K562 (cell line): ENCODE results near the gene COL24A1. TPM values are rescaled to one million over a fixed set of nuclear protein-coding genes. Genes with fewer than 3 reads are reported as not detected.

Source experiments
- ATAC-seq: fragments of 200-7000 bp; cut with Tn5 transposase; 3 replicates; pipeline ENCODE4 v1.9.1; 2020; ENCODE audit warnings: moderate library complexity
- BruUV-seq: library from RNA; stranded (reverse); fragments of 400-500 nt; replicated peaks from 2 replicates; lab custom pipeline; 2021; lab: Mats Ljungman, UMichigan
- CTCF ChIA-PET: fragments of 300-600 bp; formaldehyde crosslinking; extraction: SDS; loops from one replicate; lab custom pipeline; 2021; ENCODE audit warnings: low intra/inter-chr PET ratio; lab: Yijun Ruan, JAX
- POLR2A ChIA-PET: fragments of 300-600, 350-650 bp; sonication (Branson Sonifier 250); formaldehyde crosslinking; extraction: SDS; loops from one replicate; lab custom pipeline; 2021; ENCODE audit warnings: antibody characterized with exemption, inconsistent platforms; lab: Yijun Ruan, JAX
- DNase-seq, 4 experiments: peaks; one replicate each; pipeline versions ENCODE4 v3.0.0 to v3.0.0-alpha.2; 2011 to 2018; ENCODE audit warnings: low spot score in 3 of 4, mixed read lengths in 3 of 4; ENCODE audit errors: extremely low read depth in 1 of 4
- FAIRE-seq: peaks from 2 replicates; lab custom pipeline; 2011; peaks lifted over from hg19 to GRCh38; lab: Jason Lieb, UNC
- H2AFZ ChIP-seq: 2 replicates; pipeline ENCODE4 v1.6.0; 2011; ENCODE audit warnings: low read depth, low read length, control low read depth, inconsistent platforms
- H3K27ac ChIP-seq: fragments of 200-600 bp; 3 replicates; pipeline ENCODE4 v1.8.0; 2011; ENCODE audit warnings: low read depth, mild to moderate bottlenecking, control low read depth, inconsistent platforms, low read length, moderate library complexity, mixed read lengths; ENCODE audit errors: extremely low read depth
- H3K27me3 ChIP-seq, 2 experiments: fragments of 300-600 bp in 1 of 2; 2 replicates in 1 of 2; 3 replicates in 1 of 2; pipeline versions ENCODE4 v1.6.0 to v1.8.0; 2011; ENCODE audit warnings: inconsistent platforms in 2 of 2, low read length in 2 of 2, mild to moderate bottlenecking in 1 of 2, mixed read lengths in 1 of 2, moderate library complexity in 1 of 2; ENCODE audit not compliant: control insufficient read depth in 2 of 2, insufficient read depth in 2 of 2
- H3K36me3 ChIP-seq: fragments of 300-600 bp; 3 replicates; pipeline ENCODE4 v1.8.0; 2011; ENCODE audit warnings: mild to moderate bottlenecking, low read length, inconsistent platforms; ENCODE audit not compliant: control insufficient read depth, insufficient read depth
- H3K4me1 ChIP-seq, 2 experiments: fragments of 200-600 bp in 1 of 2; replicated peaks in 1 of 2; 2 replicates in 1 of 2; 3 replicates in 1 of 2; pipeline versions ENCODE4 v1.5.1 to v1.8.0; 2011; ENCODE audit warnings: inconsistent platforms in 2 of 2, low read length in 2 of 2, mild to moderate bottlenecking in 1 of 2, mixed read lengths in 1 of 2, moderate library complexity in 1 of 2; ENCODE audit not compliant: control insufficient read depth in 2 of 2, insufficient read depth in 2 of 2
- H3K4me2 ChIP-seq: 2 replicates; pipeline ENCODE4 v1.6.1; 2011; ENCODE audit warnings: low read length, control low read depth, inconsistent platforms, mixed read lengths; ENCODE audit not compliant: insufficient read depth
- H3K4me3 ChIP-seq: fragments of 200-600 bp; sonication (generic), shearing (Covaris generic); 2 replicates; pipeline ENCODE4 v1.5.1; 2016; ENCODE audit warnings: control low read depth, inconsistent platforms
- H3K79me2 ChIP-seq: fragments of 200-600 bp; 3 replicates; pipeline ENCODE4 v1.8.0; 2011; ENCODE audit warnings: low read length, inconsistent platforms; ENCODE audit not compliant: control insufficient read depth, insufficient read depth
- H3K9ac ChIP-seq, 2 experiments: 2 replicates each; pipeline versions ENCODE4 v1.6.0 to v1.6.1; 2011; ENCODE audit warnings: low read depth in 2 of 2, low read length in 2 of 2, control low read depth in 1 of 2, inconsistent platforms in 1 of 2, mild to moderate bottlenecking in 1 of 2, mixed read lengths in 1 of 2; ENCODE audit not compliant: insufficient read depth in 1 of 2
- H3K9me1 ChIP-seq: one replicate; pipeline ENCODE4 v1.6.0; 2011; ENCODE audit warnings: inconsistent platforms, mild to moderate bottlenecking, low read length, moderate library complexity; ENCODE audit not compliant: control insufficient read depth, insufficient read depth
- H3K9me3 ChIP-seq: replicated peaks from 2 replicates; pipeline ENCODE4 v1.5.1; 2011; ENCODE audit warnings: low read depth, low read length, inconsistent platforms; ENCODE audit not compliant: control insufficient read depth, insufficient read depth
- H4K20me1 ChIP-seq: replicated peaks from 2 replicates; pipeline ENCODE4 v1.6.1; 2011; ENCODE audit warnings: low read length, inconsistent platforms, mixed read lengths; ENCODE audit not compliant: control insufficient read depth, insufficient read depth
- CHCHD3 ChIP-seq: fragments of 250-450 bp; sonication (Bioruptor Pico); IDR thresholded peaks from 2 replicates; pipeline ENCODE4 v2.1.2; 2022; ENCODE audit warnings: mild to moderate bottlenecking
- CHD2 ChIP-seq: IDR thresholded peaks from 2 replicates; pipeline ENCODE4 v1.6.1; 2011; ENCODE audit warnings: low read depth, low read length
- ELF4 ChIP-seq: fragments of 450-650 bp; formaldehyde crosslinking; IDR thresholded peaks from 2 replicates; pipeline ENCODE4 v1.4.0; 2022; ENCODE audit warnings: missing genetic modification characterization
- HNRNPH1 ChIP-seq: fragments of 200-400 bp; formaldehyde crosslinking; optimal IDR thresholded peaks from 2 replicates; pipeline ENCODE3; 2017; ENCODE audit warnings: low read depth, mild to moderate bottlenecking, low read length, moderate library complexity
- RAD21 ChIP-seq, 2 experiments: fragments of 250-450 bp in 1 of 2; fragments of 450-650 bp in 1 of 2; sonication (Bioruptor Pico) in 1 of 2; formaldehyde crosslinking in 1 of 2; IDR thresholded peaks in 1 of 2; conservative IDR thresholded peaks in 1 of 2; 2 replicates each; pipeline versions ENCODE4 v1.4.0 to v1.8.0; 2020 to 2022; ENCODE audit warnings: mild to moderate bottlenecking in 2 of 2, moderate library complexity in 1 of 2
- RERE ChIP-seq: sonication (generic); formaldehyde crosslinking; IDR thresholded peaks from 2 replicates; pipeline ENCODE4 v1.8.0; 2023; ENCODE audit warnings: missing genetic modification reagents, mild to moderate bottlenecking, borderline replicate concordance
- SIRT6 ChIP-seq: IDR thresholded peaks from one replicate; pipeline ENCODE4 v1.6.1; 2012; ENCODE audit warnings: low read depth, mild to moderate bottlenecking, control low read depth, inconsistent platforms, low read length, moderate library complexity
- TGIF2 ChIP-seq: sonication (generic); formaldehyde crosslinking; IDR thresholded peaks from 2 replicates; pipeline ENCODE4 v1.8.1; 2022; ENCODE audit warnings: mild to moderate bottlenecking, missing genetic modification reagents, moderate library complexity
- ZNF511 ChIP-seq: sonication (generic); formaldehyde crosslinking; IDR thresholded peaks from 2 replicates; pipeline ENCODE4 v1.8.0; 2022; ENCODE audit warnings: mild to moderate bottlenecking, missing genetic modification reagents
- WGBS: fragments of 100-300 bp; shearing (Covaris generic); methylation state at CpG from one replicate; pipeline ENCODE4 v1.1.6; 2016; ENCODE audit warnings: low coverage, mixed read lengths; ENCODE audit not compliant: insufficient coverage; ENCODE audit errors: missing lambda C conversion rate; 5-methylcytosine and 5-hydroxymethylcytosine counted together
- in situ Hi-C: fragments of 300-500 bp; cut with MboI; formaldehyde crosslinking; loops from 4 replicates; pipeline ENCODE4 v1.15.0; 2018; ENCODE audit warnings: inconsistent platforms, mixed read lengths
- intact Hi-C: fragments of 100-400 bp; cut with micrococcal nuclease; formaldehyde crosslinking; loops from 2 replicates; pipeline ENCODE4 v1.14.2; 2022
- polyA plus RNA-seq, 8 experiments: library from polyadenylated mRNA; depleted of rRNA in 4 of 8; stranded (reverse) in 5 of 8; unstranded in 3 of 8; fragments of >200 nt; fragmentation: Nextera tagmentation in 2 of 8; fragmentation: Illumina TruSeq in 1 of 8; extraction: Ambion mirVana in 2 of 8; extraction: Trizol in 1 of 8; gene quantifications; 2 replicates each; pipeline versions ENCODE4 v1.2.1 to v1.2.3, GENCODE V29; 2011 to 2014; ENCODE audit warnings: inconsistent platforms in 1 of 8, missing spikeins in 1 of 8
- total RNA-seq, 7 experiments: library from RNA; depleted of rRNA in 6 of 7; stranded (reverse); fragments of >200 nt in 6 of 7; fragmentation: Illumina TruSeq in 2 of 7; extraction: Trizol in 2 of 7; gene quantifications; 2 replicates each; pipeline versions ENCODE4 v1.2.1 to v1.2.3, GENCODE V29; 2011 to 2021; ENCODE audit warnings: low replicate concordance in 1 of 7

The COL24A1 gene
- total and polyA plus RNA-seq, 9 of the 15 experiments (the other 6 are each of a cell fraction or from before 2014, with no cell fraction given), result 0.01 to 0.06 (median 0.03) TPM; not detected in 2

GRCh38 chr1:85884372-85885035 lies 272.1 kb downstream of the COL24A1 start:
- H3K27ac ChIP-seq, result no peak overlapping the region
- H3K9me3 ChIP-seq, result no peaks in the 10 kb centered on the region
- ChIA-PET POLR2A (no interaction called here), CTCF (no interaction called here)
- H3K4me1 ChIP-seq, result no peaks in the 10 kb centered on the region
- BruUV-seq, result no TSS peak
- ATAC-seq (no peak), DNase-seq (peak in 2 of 4 experiments; percentile 0 to 3), FAIRE-seq (no peak)
- H2AFZ ChIP-seq, result no peak overlapping the region
- no peak overlapping the region for H3K4me2 ChIP-seq
- no peaks in the 10 kb centered on the region for H3K79me2 ChIP-seq
- no peaks in the 10 kb centered on the region for H3K36me3 ChIP-seq
- no peaks in the 10 kb centered on the region for H3K9me1 ChIP-seq
- H3K4me3 ChIP-seq, result no peak overlapping the region
- no peaks in the 10 kb centered on the region for H3K27me3 ChIP-seq
- intact Hi-C loops (no loop called here), in situ Hi-C loops (no loop called here)
- TF ChIP-seq CHD2, result no peak
- TF ChIP-seq ZNF511 (CRISPR knock-in tag), result no peak
- TF ChIP-seq RAD21 (CRISPR knock-in tag; conservative IDR thresholded peaks at IDR 0.05 in 1 of 2, IDR thresholded peaks at IDR 0.05 in 1 of 2), result peak in 1 of 2 experiments; percentile 26; a peak in 1 of 4 replicates
- H4K20me1 ChIP-seq, result no peaks in the 10 kb centered on the region
- WGBS, result 0% methylated on average over 1 of the region's 1 CpG
- no peak overlapping the region for H3K9ac ChIP-seq

GRCh38 chr1:85867189-85867588 lies 289.4 kb downstream of the COL24A1 start:
- no peak overlapping the region for H3K27ac ChIP-seq
- H3K9ac ChIP-seq, result no peak overlapping the region
- in situ Hi-C loops (no loop called here), intact Hi-C loops (no loop called here)
- no peaks in the 10 kb centered on the region for H3K4me1 ChIP-seq
- H3K79me2 ChIP-seq, result no peaks in the 10 kb centered on the region
- no peaks in the 10 kb centered on the region for H3K36me3 ChIP-seq
- no peaks in the 10 kb centered on the region for H3K27me3 ChIP-seq
- H2AFZ ChIP-seq, result no peak overlapping the region
- FAIRE-seq (no peak), ATAC-seq (no peak), DNase-seq (no peak)
- no peaks in the 10 kb centered on the region for H3K9me3 ChIP-seq
- no peaks in the 10 kb centered on the region for H3K9me1 ChIP-seq
- BruUV-seq, result no TSS peak
- CTCF ChIA-PET, result no interaction called here
- H3K4me3 ChIP-seq, result no peak overlapping the region
- POLR2A ChIA-PET, result no interaction called here
- no peaks in the 10 kb centered on the region for H4K20me1 ChIP-seq
- H3K4me2 ChIP-seq, result no peak overlapping the region
- no peak for TF ChIP-seq RERE (CRISPR knock-in tag)
- no peak for TF ChIP-seq SIRT6
- no peak for TF ChIP-seq CHCHD3
- TF ChIP-seq HNRNPH1, result no peak
- TF ChIP-seq TGIF2, result no peak
- TF ChIP-seq ELF4 (CRISPR knock-in tag), result no peak
